ENCODE data around the gene MYBPC1.

GRCh38 chr12:101675555-101675954 is 80.8 kb downstream of the MYBPC1 start:
- TF ChIP-seq CTCF (conservative IDR thresholded peaks at IDR 0.05; ENCODE audit: low read depth, low read length): no peak
- TF ChIP-seq POLR2A (IDR thresholded peaks at IDR 0.05; ENCODE audit: low read depth, low read length): no peak
- no peak for TF ChIP-seq USF2 (IDR thresholded peaks at IDR 0.05; ENCODE audit: low read depth, low read length)
- no peak for TF ChIP-seq MAFK (IDR thresholded peaks at IDR 0.05; ENCODE audit: low read depth, low read length)
- TF ChIP-seq SMC3 (IDR thresholded peaks at IDR 0.05; ENCODE audit: low read depth, low read length): no peak
- no peak for TF ChIP-seq RAD21 (IDR thresholded peaks at IDR 0.05; ENCODE audit: low read length)
- no peak for TF ChIP-seq CEBPB (IDR thresholded peaks at IDR 0.05; ENCODE audit: low read depth, low read length)
- TF ChIP-seq NFE2L2 (IDR thresholded peaks at IDR 0.05; ENCODE audit: low read depth, low read length): no peak
- no peak for TF ChIP-seq MAZ (IDR thresholded peaks at IDR 0.05; ENCODE audit: borderline replicate concordance, low read depth, low read length)

Measured in IMR-90 (cell line).